GM12892 (cell line): ENCODE data around the gene ACTR1B.
"Not testable (repeated sequence)": the region's sequence is repeated elsewhere in the genome, so short reads cannot be mapped to it uniquely, and the experiment has no call there.

Experiments used
- POLR2AphosphoS5 ChIP-seq: IDR thresholded peaks from 2 replicates; pipeline ENCODE4 v1.6.1; 2011; ENCODE audit warnings: low read depth, low read length, control low read depth
- TAF1 ChIP-seq: IDR thresholded peaks from 2 replicates; pipeline ENCODE4 v1.6.1; 2011; ENCODE audit warnings: low read depth, mild to moderate bottlenecking, control low read depth, low read length, borderline replicate concordance

DNA sequence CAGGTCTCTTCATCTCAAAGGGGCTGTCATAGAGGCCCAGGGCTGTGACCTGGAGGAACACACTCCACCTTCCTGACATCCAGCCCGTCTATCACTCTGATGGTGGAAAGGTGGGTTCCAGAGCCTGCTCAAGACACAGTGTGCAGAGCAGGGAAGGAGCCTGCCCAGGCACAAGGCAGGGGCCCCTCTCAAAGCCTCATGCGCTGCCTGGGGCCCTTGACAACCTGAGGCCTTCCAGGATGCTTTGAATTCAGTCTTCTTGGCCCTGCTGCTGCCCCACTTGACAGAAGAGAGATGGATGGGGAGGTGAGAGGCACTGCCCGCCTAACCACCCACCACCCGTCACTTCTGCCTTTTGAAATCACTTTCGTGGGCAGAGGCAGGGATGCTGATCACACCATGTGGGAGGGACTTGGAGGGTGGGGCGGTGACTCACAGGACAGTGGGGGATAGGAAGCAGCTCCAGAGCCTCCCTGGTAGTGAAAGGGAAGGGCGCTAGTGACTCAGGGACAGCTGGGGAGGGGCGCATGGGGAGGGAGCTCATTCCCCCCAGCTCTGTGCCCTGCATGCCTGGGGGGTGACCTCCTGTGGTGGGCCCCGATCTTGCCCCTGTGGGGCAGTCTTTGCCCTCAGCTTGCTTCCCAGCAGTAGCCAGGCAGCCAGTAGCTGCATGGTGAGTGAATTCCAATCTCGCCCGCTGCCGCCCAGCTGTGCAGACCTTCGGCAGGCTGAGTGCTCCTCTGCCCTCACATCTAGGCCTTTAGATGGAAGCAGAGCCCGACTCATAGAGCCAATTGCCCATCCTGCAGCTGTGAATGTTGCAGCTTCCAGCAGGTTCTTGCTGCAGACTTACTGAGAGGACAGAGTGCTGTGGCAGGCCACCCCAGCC, 44.7 kb downstream of the ACTR1B start:
- not testable (repeated sequence) for TF ChIP-seq TAF1, POLR2AphosphoS5
